Measurements from ENCODE around the gene LAG3.

DNA sequence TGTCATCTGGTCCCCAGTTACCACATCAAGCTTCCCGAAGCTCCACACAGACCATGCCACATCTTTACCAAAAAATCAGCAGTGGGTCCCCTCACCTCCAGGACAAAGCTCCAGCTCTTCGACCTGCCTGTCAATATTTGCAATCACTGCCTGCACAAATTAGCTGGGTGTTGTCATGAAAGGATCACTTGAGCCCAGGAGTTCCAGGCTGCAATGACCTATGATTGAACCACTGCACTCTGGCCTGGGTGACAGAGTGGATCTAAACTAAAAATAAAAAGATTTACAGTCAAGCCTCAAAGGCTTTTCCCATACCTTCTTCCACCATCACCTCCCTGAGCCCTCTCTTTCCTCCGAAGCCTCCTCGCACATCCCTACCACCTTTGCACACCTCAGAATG lies 24.3 kb downstream of the LAG3 start:
- TF ChIP-seq, protein P1, sequence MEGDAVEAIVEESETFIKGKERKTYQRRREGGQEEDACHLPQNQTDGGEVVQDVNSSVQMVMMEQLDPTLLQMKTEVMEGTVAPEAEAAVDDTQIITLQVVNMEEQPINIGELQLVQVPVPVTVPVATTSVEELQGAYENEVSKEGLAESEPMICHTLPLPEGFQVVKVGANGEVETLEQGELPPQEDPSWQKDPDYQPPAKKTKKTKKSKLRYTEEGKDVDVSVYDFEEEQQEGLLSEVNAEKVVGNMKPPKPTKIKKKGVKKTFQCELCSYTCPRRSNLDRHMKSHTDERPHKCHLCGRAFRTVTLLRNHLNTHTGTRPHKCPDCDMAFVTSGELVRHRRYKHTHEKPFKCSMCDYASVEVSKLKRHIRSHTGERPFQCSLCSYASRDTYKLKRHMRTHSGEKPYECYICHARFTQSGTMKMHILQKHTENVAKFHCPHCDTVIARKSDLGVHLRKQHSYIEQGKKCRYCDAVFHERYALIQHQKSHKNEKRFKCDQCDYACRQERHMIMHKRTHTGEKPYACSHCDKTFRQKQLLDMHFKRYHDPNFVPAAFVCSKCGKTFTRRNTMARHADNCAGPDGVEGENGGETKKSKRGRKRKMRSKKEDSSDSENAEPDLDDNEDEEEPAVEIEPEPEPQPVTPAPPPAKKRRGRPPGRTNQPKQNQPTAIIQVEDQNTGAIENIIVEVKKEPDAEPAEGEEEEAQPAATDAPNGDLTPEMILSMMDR (conservative IDR thresholded peaks at IDR 0.05; ENCODE audit: low read depth in 2 of 2) = no peak
- TF ChIP-seq JUNB (IDR thresholded peaks at IDR 0.05; ENCODE audit: unreplicated experiment) = no peak
